Inferior parietal cortex (tissue), 1 donor: Measurements from ENCODE around the gene POR.
"Not testable (repeated sequence)": the region's sequence is repeated elsewhere in the genome, so short reads cannot be mapped to it uniquely, and the experiment has no call there.

Source experiments
- DNase-seq: peaks from one replicate; pipeline ENCODE4 v3.0.0-alpha.2; 2016; ENCODE audit errors: extremely low spot score

The POR gene

DNA sequence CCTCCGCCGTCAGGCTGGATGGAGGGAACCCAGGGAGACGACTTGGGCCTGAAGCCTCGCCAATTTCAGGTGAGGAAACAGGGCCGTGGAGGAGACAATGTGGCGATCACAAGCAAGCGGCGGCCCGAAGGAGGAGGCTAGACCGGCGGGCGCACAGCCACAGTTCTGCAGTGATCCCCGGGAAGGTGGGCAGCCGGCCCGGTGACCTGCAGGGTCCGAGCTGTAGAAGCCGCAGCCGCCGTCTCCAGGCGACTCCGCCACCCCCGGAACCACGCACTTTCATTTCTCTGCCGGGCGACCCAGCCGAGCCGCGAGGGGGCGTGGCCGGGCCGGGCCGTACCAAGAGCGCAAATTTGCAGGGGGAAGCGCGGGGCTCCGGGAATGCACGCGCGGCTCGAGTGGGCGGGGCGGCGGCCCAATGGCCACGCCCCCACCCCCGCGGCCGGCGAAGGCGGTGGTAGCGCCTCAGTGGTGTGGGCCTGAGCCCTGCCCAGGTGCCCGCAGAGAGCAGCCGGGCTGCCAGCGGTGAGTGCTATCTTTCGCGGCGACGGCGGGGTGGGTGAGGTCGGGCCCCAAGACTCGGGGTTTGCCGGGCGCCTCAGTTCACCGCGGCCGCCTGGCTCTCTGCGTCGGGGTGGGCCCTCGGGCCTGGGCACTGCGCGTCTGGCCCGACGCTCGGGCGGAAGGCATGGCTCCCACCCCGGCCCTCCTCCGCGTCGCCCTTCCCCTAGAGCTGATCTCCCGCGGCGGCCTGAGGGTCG is at the start of gene POR:
Gene POR (plus strand): TSS at position 501 of the 761 bp plus-strand sequence. CDS start 38,847 bp downstream, outside the sequence.
- peak; percentile 96 for DNase-seq

DNA sequence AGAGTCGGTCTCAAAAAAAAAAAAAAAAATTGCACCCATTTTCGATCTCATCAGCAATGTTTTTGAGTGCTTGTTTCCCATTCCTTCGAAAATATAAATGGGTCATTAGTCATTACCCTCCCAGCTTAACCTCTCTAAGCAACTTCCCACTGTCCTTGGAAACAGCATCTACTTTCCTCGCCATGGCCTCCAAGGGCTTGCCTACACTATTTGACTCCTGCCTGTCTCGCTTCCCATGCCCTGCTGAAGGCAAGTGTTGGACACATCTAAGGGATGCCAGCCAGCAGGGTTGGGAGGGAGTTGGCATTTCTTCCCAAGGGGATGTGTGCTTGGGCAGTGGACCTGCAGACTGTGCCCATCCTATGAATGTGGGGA is 48.9 kb upstream of the POR start:
- DNase-seq = no peak

DNA sequence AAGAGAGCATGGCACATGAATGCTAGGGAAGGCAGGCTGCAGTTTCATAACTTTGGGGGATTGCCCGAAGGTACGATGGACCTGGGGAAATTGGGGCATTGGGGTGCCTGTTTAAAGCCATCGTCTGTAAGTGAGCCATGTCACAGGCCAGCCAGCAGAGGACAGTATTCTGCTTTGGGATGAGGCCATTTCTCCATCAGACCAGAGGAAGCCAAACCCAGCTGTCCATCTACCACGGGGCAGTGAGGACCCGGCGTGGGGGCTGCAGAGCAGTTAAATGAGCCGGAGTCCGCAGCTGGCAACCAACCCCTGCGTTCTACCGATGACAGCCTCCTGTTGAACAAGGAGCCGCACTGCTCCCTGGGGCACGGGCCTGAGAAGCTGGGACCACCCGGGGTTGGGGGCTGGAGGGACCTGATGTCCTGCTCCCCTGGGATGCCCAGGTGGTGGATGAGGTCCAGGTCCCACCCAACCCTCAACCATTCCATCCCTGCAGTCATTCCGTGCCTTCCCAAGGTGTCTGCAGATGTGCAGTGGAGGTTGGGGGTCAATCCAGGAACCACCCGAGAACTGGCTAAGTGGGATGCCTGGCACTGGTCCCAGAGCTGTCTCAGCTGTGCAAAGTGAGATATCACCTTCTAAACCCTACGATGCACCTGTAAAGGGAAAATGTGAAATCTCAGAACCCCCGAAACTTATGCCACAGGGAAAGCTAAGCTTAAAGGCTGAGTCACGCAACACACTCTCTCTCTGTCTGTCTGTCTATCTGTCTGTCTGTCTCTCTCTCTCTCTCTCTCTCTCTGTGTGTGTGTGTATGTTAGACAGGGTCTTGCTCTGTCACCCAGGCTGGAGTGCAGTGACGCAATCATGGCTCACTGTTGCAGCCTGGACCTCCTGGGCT is 48.2 kb upstream of the POR start:
- peak; percentile 73 for DNase-seq

DNA sequence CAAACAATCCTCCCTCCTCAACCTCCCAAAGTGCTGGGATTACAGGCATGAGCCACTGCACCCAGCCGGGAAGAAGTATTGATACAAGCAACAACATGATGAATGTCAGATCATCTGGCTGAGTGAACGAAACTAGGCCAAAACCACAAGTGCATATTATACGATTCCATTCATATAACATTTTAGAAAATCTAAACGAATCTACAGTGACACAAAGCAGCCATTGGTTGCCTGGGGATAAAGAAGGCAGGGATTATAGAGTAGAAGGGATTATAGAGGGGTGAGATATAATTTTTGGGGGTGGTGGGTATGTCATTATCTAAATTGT is 47.6 kb upstream of the POR start:
- DNase-seq = no peak

DNA sequence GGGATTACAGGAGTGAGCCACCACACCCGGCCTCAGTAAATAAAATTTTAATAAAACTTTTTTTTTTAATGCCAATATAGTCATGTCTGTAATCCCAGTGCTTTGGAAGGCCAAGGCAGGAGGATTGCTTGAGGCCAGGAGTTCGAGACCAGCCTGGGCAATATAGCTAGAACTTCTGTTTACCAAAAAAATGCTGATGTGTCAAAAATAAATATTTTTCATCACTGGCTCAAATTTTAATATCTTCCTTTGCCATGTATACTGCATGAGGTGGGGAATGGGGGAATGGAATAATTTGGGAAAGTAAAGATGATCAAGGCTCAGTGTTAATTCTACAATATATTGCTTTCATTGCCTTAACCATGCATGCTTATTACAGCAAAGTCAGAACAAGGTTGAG is 46.8 kb upstream of the POR start:
- no peak for DNase-seq

DNA sequence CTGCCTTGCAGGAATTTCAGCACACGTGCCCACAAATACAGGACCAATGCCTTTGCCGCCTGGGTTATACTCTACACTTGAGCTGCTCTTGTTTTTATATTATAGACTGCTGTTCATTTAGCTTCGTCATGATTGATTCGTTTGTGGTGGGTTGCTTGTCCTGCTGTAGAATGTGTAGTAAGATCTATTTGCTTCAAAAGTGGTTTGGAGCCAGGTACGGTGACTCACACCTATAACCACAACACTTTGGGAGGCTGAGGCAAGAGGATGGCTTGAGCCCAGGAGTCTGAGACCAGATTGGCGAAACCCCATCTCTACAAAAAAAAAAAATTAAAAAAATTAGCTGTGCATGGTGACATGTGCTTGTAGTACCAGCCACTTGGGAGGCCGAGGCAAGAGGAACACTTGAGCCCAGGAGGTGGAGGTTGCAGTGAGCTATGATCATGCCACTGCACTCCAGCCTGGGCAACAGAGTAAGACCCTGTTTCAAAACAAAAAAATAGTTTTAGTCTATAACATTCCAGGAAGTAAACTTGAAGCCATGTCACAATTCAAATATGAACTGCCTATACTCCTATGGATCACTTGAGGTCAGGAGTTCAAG is 45.1 kb upstream of the POR start:
- DNase-seq = no peak

DNA sequence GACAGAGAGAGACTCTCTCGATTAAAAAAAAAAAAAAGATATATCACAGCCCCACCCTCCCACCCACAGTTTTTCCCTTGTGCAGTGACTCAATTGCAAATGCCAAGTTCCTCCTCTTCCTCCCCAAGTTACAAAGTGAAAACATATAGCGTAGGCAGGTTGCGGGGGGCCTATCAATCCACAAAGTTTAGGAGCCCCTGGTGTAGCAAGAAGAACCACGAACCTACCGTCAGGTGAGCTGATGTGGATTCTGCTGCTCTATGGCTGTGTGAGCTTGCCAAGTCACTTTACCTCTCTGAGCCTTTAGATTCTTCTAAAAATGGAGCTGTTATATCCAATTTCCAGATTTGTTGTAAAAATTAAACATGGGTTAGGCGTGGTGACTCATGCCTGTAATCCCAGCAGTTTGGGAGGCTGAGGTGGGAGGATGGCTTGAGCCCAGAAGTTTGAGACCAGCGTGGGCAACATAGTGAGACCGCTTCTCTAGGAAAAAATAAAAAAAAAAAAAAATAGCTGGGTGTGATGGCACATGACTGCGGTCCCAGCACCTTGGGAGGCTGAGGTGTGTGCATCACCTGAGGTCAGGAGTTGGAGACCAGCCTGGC is 44.3 kb upstream of the POR start:
- DNase-seq = no peak

DNA sequence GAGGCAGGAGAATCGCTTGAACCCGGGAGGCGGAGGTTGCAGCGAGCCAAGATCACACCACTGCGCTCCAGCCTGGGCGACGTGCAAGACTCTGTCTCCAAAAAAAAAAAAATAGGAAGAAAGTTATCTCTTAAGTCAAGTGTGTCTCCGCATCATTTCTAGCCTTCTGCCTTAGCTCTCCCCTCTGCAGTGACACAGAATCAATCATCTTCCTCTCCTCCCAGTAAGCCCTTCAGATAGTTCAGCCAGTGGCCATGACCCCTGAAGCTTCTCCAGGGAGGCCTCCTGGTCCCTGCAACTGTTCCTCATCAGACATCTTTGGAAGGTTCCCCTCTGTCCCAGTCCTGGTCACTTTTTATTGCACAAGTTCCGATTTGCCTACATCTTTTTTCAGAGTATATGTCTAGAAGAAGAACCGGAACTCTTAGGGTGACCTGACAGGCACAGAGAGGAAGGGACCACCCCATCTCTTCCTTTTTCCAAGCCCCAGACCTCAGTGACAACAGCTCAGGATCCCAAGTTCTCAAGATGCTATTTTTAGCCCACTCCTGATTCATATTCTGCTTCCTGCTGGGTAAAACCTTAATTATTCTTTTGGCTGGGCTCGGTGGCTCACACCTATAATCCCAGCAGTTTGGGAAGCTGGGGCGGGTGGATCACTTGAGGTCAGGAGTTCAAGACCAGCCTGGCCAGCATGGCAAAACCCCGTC is 42.7 kb upstream of the POR start:
- DNase-seq = no peak

DNA sequence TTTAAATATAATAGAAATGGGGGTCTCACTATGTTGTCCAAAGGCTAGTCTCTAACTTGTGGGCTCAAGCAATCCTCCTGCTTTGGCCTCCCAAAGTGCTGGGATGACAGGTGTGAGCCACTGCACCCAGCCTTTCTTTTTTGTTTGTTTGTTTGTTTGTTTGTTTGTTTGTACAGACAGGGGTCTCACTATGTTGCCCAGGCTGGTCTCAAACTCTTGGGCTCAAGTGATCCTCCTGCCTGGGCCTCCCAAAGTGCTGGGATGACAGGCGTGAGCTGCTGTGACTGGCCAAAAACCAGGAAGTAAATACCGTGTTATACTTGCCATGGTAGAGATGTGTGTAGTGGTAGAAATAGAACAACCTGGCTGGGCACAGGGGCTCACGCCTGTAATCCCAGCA is 40.8 kb upstream of the POR start:
- DNase-seq = not testable (repeated sequence)

DNA sequence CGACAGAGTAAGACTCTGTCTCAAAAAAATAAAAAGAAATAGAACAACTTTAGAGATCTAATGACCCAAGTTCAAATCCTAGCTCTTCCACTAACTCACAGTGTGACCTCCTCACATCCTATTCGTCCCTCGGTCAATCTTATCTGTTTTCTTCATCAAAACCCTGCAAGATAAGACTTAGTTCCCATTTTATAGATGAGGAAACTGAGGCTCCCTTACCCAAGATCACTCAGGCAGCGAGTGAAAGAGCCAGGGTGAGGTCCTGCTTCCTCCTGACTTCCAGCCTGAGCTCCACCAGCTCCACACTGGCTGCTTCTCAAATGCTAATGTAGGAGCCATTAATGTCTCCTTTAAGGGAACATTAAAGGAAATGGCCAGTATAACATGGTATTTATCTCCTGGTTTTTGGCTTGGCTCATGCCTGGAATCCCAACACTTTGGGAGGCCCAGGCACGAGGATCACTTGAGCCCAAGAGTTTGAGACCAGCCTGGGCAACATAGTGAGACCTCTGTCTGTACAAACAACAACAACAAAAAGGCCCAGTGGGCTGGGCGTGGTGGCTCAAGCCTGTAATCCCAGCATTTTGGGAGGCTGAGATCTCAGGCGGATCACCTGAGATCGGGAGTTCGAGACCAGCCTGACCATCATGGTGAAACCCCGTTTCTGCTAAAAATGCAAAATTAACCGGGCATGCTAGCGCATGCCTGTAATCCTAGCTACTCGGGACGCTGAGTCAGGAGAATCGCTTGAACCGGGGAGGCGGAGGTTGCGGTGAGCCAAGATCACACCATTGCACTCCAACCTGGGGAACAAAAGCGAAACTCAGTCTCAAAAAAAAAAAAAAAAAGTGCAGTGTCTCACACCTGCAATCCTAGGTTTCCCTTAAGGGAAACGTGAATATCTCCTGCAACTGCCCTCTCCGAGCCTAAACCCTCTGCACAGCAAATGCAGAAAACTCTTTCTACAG is 39.6 kb upstream of the POR start:
- no peak for DNase-seq

DNA sequence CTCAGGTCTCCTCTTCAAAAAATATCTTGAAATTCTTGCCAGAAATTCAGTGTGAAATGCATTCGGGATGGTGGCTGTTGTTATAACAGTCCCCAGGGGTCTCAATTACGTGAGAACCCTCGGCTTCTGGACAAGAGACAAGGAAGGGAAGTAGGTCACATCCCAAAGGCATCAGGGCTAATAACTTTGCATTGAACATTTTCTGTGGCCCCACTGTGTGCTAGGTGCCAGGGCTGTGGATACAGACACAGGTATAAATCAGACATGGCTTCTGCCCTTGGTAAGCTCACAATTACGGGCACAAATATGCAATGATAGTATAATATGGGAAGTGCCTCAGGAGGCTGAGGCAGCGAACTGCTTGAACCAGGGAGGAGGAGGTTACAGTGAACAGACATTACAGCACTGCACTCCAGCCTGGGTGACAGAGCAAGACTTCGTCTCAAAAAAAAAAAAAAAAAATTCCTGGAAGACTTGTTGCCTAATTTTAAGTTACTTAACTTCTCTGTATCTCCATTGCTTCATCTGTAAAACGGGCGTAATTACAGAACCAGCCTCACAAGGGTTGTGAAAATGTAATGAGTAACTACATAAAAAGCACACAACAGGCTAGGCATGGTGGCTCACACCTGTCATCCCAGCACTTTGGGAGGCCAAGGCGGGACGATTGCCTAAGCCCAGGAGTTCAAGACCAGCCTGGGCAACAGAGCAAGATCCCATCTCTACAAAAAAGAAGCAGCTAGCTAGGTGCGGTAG is 38.7 kb upstream of the POR start:
- DNase-seq = no peak

DNA sequence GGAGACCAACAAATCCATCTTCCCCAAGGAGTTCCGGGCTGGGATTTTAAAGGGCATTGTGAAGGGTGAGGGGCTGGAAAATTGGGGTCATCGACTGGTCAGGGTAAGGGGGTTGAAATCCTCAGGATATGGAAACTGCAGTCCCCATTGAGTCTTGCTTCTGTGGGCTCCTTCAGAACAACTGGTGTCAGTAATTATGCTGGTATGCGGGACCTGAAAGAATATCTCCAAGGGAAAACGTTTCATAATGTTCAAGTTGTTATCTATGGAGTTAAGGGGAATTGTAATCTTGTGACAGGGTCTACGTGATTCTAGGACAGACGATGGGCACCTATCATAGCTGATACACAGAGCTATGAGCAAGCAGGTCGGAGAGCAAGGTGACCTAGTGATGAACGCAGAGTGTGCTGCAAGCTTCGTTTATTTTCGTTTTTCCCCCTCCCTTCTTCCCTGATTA is 36.6 kb upstream of the POR start:
- DNase-seq = no peak

DNA sequence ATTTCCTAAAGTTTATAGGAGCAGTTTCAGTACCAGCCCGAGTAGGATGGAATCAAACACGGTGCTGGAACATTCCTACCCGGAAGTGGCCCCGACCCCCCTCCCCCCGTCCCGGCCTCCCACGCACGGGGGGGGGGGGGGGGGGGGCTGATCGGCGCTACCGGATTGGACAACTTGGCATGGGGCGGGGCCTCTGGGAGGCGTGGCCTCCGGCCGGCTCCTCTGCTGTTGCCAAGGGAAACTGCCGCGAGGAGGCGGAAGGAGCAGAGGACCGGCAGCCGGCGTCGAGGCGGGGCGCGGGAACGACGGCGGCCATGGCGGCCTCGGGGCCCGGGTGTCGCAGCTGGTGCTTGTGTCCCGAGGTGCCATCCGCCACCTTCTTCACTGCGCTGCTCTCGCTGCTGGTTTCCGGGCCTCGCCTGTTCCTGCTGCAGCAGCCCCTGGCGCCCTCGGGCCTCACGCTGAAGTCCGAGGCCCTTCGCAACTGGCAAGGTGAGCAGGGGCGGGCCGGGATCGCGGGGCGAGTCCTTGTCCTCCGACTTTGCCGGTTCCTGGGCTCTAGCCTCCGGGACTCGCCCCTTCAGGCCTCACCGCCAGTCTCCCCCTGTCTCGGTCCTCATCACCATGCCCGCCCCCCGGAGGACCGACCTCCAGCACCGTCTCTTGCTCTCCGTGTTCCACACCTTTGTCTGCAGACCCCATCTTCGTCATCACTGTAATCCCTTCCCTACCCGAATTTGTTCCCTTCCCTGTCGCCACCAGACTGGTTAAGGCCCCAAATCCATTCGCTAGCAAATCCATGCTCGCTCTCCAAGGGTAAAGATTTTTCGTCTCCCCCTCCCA is 36.0 kb upstream of the POR start, which contains the start of gene RHBDD2:
Gene RHBDD2 (plus strand): TSS at position 266 of the 843 bp plus-strand sequence. CDS start 49 bp downstream, at position 315.
- DNase-seq = peak; percentile 93

DNA sequence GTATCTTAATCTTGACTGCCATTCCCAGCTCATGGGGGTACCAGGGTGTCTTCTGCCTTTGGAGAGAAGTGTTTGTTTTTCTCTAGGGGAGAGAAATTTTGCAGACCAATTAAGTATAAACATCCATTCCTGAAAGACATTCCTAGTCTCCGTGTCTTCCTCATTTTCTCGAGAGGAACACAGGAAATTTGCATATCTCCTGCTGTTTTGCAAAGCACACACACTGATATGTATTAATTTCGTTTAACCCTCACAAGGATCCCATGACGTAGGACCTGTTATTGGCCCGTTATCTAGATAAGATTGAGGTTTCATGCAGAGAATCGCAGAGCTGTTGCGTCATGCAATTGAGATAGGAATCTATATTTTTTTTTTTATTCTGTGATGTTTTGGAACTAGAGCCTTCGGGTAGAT is 35.2 kb upstream of the POR start:
- peak; percentile 40 for DNase-seq

DNA sequence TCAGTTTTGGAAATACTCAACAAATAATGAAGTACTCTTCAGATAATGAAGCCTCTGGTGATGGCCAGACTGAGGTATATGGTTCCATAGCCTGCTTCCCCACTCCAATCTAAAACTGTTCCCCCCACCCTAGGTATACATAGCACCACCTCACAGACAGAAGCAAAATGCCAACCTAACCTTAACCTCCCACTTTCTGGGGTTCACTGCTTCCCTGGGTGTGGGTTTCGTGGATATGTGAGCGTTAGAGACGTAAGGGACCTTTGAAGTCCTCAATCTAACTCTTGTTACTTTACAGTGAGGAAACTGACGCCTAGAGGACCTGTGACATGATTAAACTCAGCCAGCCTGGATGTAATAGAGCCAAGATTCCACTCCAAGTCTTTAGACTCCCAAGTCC is 34.7 kb upstream of the POR start:
- no peak for DNase-seq

DNA sequence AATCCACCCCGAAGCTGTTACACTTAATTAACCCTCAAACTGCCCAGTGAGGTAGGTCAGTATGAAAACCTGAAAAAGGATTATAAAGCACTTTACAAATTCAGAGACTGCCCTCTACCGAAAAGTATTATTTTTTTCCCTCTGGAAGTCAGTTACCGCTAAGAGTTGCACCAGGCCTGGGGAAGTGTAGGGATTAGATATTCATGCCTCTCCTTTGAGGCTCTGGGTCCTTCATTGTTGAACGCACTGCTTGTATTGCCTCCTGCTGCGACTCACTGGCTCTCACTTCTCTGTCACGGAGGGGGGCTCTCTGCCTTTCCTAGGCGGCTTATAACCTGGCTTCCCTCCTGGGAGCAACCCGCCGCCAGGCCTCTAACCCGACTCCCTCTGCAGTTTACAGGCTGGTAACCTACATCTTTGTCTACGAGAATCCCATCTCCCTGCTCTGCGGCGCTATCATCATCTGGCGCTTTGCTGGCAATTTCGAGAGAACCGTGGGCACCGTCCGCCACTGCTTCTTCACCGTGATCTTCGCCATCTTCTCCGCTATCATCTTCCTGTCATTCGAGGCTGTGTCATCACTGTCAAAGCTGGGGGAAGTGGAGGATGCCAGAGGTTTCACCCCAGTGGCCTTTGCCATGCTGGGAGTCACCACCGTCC is 33.4 kb upstream of the POR start:
- no peak for DNase-seq

DNA sequence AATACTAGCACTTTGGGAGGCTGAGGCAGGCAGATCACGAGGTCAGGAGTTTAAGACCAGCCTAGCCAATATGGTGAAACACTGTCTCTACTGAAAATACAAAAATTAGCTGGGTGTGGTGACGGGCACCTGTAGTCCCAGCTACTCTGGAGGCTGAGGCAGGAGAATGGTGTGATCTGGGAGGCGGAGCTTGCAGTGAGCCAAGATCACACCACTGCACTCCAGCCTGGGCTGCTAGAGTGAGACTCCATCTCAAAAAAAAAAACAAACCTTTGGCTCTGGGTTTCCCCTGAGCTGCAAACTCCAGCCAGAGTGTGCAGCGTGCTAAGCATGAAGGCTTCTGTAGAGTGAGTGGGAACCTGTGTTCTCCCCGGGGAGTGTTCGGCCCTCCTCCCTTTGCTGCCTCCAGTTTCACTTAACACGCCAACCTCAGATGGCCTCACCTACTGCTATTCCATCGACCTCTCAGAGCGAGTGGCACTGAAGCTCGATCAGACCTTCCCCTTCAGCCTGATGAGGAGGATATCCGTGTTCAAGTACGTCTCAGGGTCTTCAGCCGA is 31.6 kb upstream of the POR start:
- not testable (repeated sequence) for DNase-seq

DNA sequence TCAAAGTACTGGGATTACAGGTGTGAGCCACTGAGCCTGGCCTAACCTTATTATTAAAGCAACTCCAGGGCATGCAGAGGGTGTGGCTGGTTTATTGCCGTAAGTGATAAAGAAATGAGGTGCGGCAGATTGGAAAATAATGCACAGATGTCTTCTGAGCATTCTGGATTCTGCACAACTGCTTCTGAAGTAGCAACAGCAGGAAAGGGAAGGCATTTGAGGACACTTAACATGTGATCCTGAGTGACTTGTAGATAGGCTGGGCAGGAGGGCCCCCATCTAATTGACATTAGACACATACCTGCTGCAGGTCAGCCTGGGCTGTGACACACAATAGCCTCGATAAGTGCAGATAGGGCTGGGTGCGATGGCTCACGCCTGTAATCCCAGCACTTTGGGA is 30.5 kb upstream of the POR start:
- DNase-seq = no peak
